ENCODE results near the gene COPE.

- TF ChIP-seq BHLHE40 (IDR thresholded peaks at IDR 0.05; ENCODE audit: low read depth, low read length) (no peak), POLR2A (IDR thresholded peaks at IDR 0.05; ENCODE audit: low read depth, low read length) (no peak), CTCF (conservative IDR thresholded peaks at IDR 0.05; ENCODE audit: low read depth, low read length) (no peak), RAD21 (IDR thresholded peaks at IDR 0.05; ENCODE audit: low read length) (no peak), MXI1 (IDR thresholded peaks at IDR 0.05; ENCODE audit: borderline replicate concordance, low read depth, low read length) (no peak), FOS (IDR thresholded peaks at IDR 0.05; ENCODE audit: low read depth, low read length) (no peak)
These were observed 58.9 kb downstream of the COPE start for GRCh38 chr19:18860302-18860700.
